Right lobe of liver (tissue), 4 donors: ENCODE data around the gene HDAC4.

Source experiments
- CTCF ChIP-seq, 4 donors: fragments of 200-600 bp in 3 of 4; fragments of 450-650 bp in 1 of 4; IDR thresholded peaks; one replicate each; pipeline versions ENCODE4 v1.5.1 to v1.8.0; 2016 to 2022; ENCODE audit warnings: antibody characterized with exemption in 4 of 4, mild to moderate bottlenecking in 2 of 4
- POLR2A ChIP-seq: fragments of 450-650 bp; IDR thresholded peaks from one replicate; pipeline ENCODE4 v1.6.1; 2017; ENCODE audit warnings: antibody characterized with exemption, mild to moderate bottlenecking
- donor health status: DM: no; HTN: no; CAD: no.
- donor health status: DM: no; HTN: no; CAD: no.
- donor health status: DM: no; HTN: yes; CAD: no.

GRCh38 chr2:239138610-239139009, 262.2 kb downstream of the HDAC4 start:
- TF ChIP-seq POLR2A (no peak), CTCF (IDR thresholded peaks at IDR 0.05) (no peak)
